Measurements from ENCODE around the gene PRDM16. TPM values are rescaled to one million over a fixed set of nuclear protein-coding genes. Genes with fewer than 3 reads are reported as not detected.
A peak's percentile ranks its signal among the peaks of the same experiment; 100 is the strongest.

Gene PRDM16
- total and polyA plus RNA-seq, 2 experiments from 2014 or later: 0.14 to 0.16 TPM

DNA sequence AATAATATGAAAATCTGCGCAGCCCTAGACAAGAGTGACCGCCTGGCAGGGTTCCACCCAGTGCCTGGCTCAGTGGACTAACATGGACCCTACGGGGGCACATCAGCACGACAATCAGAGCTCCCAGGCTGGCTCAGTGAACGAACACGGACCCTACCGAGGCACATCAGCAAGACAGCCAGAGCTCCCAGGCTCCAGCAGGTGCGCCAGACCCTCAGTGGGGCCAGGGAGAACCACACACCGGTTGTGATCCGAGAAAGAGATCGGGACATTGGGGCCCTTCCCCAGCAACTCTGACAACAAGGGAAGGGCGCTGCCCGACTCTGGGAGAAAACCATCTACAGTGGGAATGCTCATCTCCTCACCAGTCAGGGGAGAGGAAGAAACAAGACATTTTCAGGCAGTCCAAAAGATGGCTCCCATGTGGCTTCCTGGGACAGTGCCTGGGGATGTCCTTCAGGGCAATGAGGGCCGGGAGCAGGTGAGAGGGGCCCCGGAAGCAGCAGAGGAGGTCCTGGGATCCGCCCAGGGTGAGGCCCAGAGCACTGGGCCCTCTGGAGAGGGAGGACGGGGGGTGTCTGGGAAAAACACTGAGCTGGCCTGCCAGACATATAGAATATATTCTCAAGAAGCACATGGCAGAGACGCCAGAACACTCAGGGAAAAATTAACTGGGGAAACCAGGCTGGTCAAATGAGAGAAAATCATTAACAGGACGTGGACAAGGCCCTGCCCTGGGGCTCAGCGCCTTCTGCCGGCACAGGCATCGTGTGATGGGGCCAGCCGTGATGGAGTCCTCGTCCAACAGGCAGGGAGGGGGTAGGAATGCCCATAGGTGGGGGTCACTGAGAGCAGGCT is 390.3 kb downstream of the PRDM16 start:
- DNase-seq (ENCODE audit: low spot score) (no peak), ATAC-seq (no peak)
- Histone ChIP-seq H2AFZ (no peak overlapping the region), H3K9me2 (ENCODE audit: insufficient read depth) (no peaks in the 10 kb centered on the region), H3K79me2 (replicated peaks; ENCODE audit: insufficient read depth) (peaks cover 19% of the 10 kb centered on the region; the same call in 1 of the 2 replicates), H3K27ac (ENCODE audit: low read depth) (no peak overlapping the region), H3K4me2 (no peak overlapping the region), H4K20me1 (replicated peaks; ENCODE audit: insufficient read depth) (no peaks in the 10 kb centered on the region), H3F3A (replicated peaks; ENCODE audit: low read depth) (peaks cover 9% of the 10 kb centered on the region; the same call in 1 of the 2 replicates), H3K4me1 (ENCODE audit: insufficient read depth) (peaks cover 10% of the 10 kb centered on the region; the same call in 1 of the 2 replicates), H3K4me3 (no peak overlapping the region), H3K36me3 (ENCODE audit: insufficient read depth) (no peaks in the 10 kb centered on the region), H3K27me3 (ENCODE audit: insufficient read depth) (no peaks in the 10 kb centered on the region)
- TF ChIP-seq, protein P1, sequence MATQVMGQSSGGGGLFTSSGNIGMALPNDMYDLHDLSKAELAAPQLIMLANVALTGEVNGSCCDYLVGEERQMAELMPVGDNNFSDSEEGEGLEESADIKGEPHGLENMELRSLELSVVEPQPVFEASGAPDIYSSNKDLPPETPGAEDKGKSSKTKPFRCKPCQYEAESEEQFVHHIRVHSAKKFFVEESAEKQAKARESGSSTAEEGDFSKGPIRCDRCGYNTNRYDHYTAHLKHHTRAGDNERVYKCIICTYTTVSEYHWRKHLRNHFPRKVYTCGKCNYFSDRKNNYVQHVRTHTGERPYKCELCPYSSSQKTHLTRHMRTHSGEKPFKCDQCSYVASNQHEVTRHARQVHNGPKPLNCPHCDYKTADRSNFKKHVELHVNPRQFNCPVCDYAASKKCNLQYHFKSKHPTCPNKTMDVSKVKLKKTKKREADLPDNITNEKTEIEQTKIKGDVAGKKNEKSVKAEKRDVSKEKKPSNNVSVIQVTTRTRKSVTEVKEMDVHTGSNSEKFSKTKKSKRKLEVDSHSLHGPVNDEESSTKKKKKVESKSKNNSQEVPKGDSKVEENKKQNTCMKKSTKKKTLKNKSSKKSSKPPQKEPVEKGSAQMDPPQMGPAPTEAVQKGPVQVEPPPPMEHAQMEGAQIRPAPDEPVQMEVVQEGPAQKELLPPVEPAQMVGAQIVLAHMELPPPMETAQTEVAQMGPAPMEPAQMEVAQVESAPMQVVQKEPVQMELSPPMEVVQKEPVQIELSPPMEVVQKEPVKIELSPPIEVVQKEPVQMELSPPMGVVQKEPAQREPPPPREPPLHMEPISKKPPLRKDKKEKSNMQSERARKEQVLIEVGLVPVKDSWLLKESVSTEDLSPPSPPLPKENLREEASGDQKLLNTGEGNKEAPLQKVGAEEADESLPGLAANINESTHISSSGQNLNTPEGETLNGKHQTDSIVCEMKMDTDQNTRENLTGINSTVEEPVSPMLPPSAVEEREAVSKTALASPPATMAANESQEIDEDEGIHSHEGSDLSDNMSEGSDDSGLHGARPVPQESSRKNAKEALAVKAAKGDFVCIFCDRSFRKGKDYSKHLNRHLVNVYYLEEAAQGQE (IDR thresholded peaks at IDR 0.05; ENCODE audit: unreplicated experiment): no peak
- TF ChIP-seq JUNB (IDR thresholded peaks at IDR 0.05; ENCODE audit: unreplicated experiment): no peak
- Mint-ChIP-seq H3K27me3 (ENCODE audit: insufficient read depth, low read depth, poor library complexity) (peaks cover 11% of the 10 kb centered on the region), H3K9me3 (no peaks in the 10 kb centered on the region; the same call in 2 of the 3 replicates), H3K4me3 (no peak overlapping the region), H3K27ac (no peak overlapping the region), H3K36me3 (ENCODE audit: low read depth) (peaks cover 6% of the 10 kb centered on the region; the same call in 1 of the 3 replicates), H3K4me1 (peaks cover 22% of the 10 kb centered on the region)

DNA sequence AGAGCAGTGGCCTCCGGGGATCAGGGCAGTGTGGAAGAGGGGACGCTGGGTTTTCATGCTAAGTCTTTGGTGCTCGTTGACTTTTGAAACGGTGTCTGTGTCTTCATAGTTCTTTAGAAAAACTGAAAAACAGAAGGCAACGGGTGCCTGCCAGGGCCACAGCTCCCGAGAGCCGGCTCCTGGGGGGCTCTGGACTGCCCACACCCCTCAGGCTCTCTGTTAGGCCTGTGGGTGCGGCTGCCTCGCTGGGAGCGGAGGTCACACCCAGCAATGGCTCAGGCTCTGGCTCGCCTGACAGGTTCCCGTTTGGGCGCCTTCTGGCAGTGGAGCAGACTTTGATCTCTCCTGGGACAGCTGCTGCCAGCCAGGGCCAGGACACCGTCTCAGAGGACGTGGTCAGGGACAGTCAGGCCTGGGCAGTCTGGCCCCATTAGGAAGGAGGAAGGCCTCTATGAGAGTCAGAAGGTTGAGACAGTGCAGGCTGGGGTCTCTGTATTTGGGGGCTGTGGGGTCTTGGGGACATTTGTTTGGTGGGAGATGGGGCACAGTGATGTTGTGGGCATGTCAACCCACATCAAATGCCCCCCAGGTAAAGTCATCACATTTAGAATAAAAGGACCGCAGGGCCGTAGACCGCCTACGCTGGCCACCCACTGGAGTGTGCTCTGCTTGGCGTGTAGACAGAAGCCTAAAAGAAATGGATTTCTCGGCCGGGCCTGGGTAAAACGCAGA is 391.1 kb downstream of the PRDM16 start:
- no peaks in the 10 kb centered on the region for H3K27me3 ChIP-seq (ENCODE audit: insufficient read depth)
- H3K4me3 ChIP-seq: no peak overlapping the region
- H3K4me1 ChIP-seq (ENCODE audit: insufficient read depth): peaks cover 10% of the 10 kb centered on the region; the same call in 1 of the 2 replicates
- peaks cover 19% of the 10 kb centered on the region; the same call in 1 of the 2 replicates for H3K79me2 ChIP-seq (replicated peaks; ENCODE audit: insufficient read depth)
- H2AFZ ChIP-seq: no peak overlapping the region
- TF ChIP-seq ZNF114 (CRISPR knock-in tag; IDR thresholded peaks at IDR 0.05): no peak
- Mint-ChIP-seq H3K9me3 (no peaks in the 10 kb centered on the region; the same call in 2 of the 3 replicates), H3K27ac (peak overlapping the region; percentile 62; the same call in 1 of the 2 replicates), H3K36me3 (ENCODE audit: low read depth) (peaks cover 6% of the 10 kb centered on the region; the same call in 1 of the 3 replicates), H3K4me1 (peaks cover 22% of the 10 kb centered on the region), H3K4me3 (no peak overlapping the region), H3K27me3 (ENCODE audit: insufficient read depth, low read depth, poor library complexity) (peaks cover 13% of the 10 kb centered on the region)
- no peaks in the 10 kb centered on the region for H3K9me2 ChIP-seq (ENCODE audit: insufficient read depth)
- H3K36me3 ChIP-seq (ENCODE audit: insufficient read depth): no peaks in the 10 kb centered on the region
- H3K27ac ChIP-seq (ENCODE audit: low read depth): no peak overlapping the region
- peaks cover 7% of the 10 kb centered on the region; the same call in 1 of the 2 replicates for H3F3A ChIP-seq (replicated peaks; ENCODE audit: low read depth)
- ATAC-seq (no peak), DNase-seq (ENCODE audit: low spot score) (no peak)
- H3K4me2 ChIP-seq: no peak overlapping the region
- H4K20me1 ChIP-seq (replicated peaks; ENCODE audit: insufficient read depth): no peaks in the 10 kb centered on the region

Measured in GM23338 (cell line).